ENCODE data around the gene CHAT. TPM values are rescaled to one million over a fixed set of nuclear protein-coding genes. Genes with fewer than 3 reads are reported as not detected.

The CHAT gene
- total RNA-seq, 2 donors from 2014 or later, result not detected

GRCh38 chr10:49609283-49610113 is 4.3 kb upstream of the CHAT start:
- ATAC-seq (no peak), DNase-seq (no peak)
- intact Hi-C loops (cut with DNase I), result loop anchor here in 1 of 2 donors (10.0 kb wide), 1 partner anchor 155 kb away; the partner anchor contains the start of gene OGDHL

- intact Hi-C loops (cut with DNase I), result no loop called here
- ATAC-seq, result no peak
- no peak for DNase-seq
These were observed 3.8 kb upstream of the CHAT start, which contains the start of gene SLC18A3 for GRCh38 chr10:49610114-49610457. Gene SLC18A3, plus strand, starts transcription at chr10:49610310. Its CDS starts 431 bp downstream, at chr10:49610741.

- ATAC-seq (no peak), DNase-seq (no peak)
- intact Hi-C loops (cut with DNase I), result no loop called here
These were observed 3.2 kb upstream of the CHAT start for GRCh38 chr10:49610458-49611165.

- no peak for ATAC-seq
- intact Hi-C loops (cut with DNase I), result no loop called here
- no peak for DNase-seq
These were observed 2.5 kb upstream of the CHAT start for GRCh38 chr10:49611166-49611815.

GRCh38 chr10:49611816-49612512 is 1.9 kb upstream of the CHAT start:
- no peak for DNase-seq
- intact Hi-C loops (cut with DNase I), result no loop called here
- no peak for ATAC-seq

- intact Hi-C loops (cut with DNase I), result no loop called here
- DNase-seq, result no peak
- ATAC-seq, result peak in 1 of 2 donors; percentile 18
These were observed 1.2 kb upstream of the CHAT start for GRCh38 chr10:49612513-49613164.

- ATAC-seq (no peak), DNase-seq (no peak)
- intact Hi-C loops (cut with DNase I), result no loop called here
These were observed 514 bp upstream of the CHAT start for GRCh38 chr10:49613165-49613881.

GRCh38 chr10:49614242-49615198 is 683 bp downstream of the CHAT start:
- DNase-seq (no peak), ATAC-seq (no peak)
- intact Hi-C loops (cut with DNase I), result no loop called here

GRCh38 chr10:49615213-49615612 is 1.4 kb downstream of the CHAT start:
- ATAC-seq (no peak), DNase-seq (no peak)
- intact Hi-C loops (cut with DNase I), result no loop called here

- ATAC-seq (no peak), DNase-seq (no peak)
- intact Hi-C loops (cut with DNase I), result no loop called here
These were observed 1.9 kb downstream of the CHAT start for GRCh38 chr10:49615721-49616120.

GRCh38 chr10:49616421-49617101 is 2.7 kb downstream of the CHAT start:
- DNase-seq, result no peak
- no peak for ATAC-seq
- intact Hi-C loops (cut with DNase I), result no loop called here

- no peak for ATAC-seq
- intact Hi-C loops (cut with DNase I), result no loop called here
These were observed 3.5 kb downstream of the CHAT start for GRCh38 chr10:49617121-49618020.

GRCh38 chr10:49618821-49619220 is 5.0 kb downstream of the CHAT start:
- ATAC-seq, result no peak
- intact Hi-C loops (cut with DNase I), result no loop called here
- no peak for DNase-seq

More at GRCh38 chr10:49617121-49618020, 3.5 kb downstream of the CHAT start:
- DNase-seq, result no peak

- no peak for ATAC-seq
- DNase-seq, result no peak
- intact Hi-C loops (cut with DNase I), result no loop called here
These were observed 5.8 kb downstream of the CHAT start for GRCh38 chr10:49619613-49620012.

- ATAC-seq, result no peak
- intact Hi-C loops (cut with DNase I), result no loop called here
- no peak for DNase-seq
These were observed 6.5 kb downstream of the CHAT start for GRCh38 chr10:49620286-49620810.
